Testis (tissue), 2 donors: Measurements from ENCODE around the gene CRPPA.

Experiments used
- POLR2A ChIP-seq: fragments of 450-650 bp; IDR thresholded peaks from one replicate; pipeline ENCODE4 v1.6.1; 2017; ENCODE audit warnings: antibody characterized with exemption, mild to moderate bottlenecking, moderate library complexity
- TF ChIP-seq, protein P1 (sequence below), 3 experiments: fragments of 450-650 bp in 2 of 3; fragments of 200-600 bp in 1 of 3; sonication (generic) in 1 of 3; IDR thresholded peaks; one replicate each; pipeline ENCODE4 v1.5.1; 2016 to 2019; ENCODE audit warnings: antibody characterized with exemption in 3 of 3, mild to moderate bottlenecking in 2 of 3, moderate library complexity in 1 of 3

DNA sequence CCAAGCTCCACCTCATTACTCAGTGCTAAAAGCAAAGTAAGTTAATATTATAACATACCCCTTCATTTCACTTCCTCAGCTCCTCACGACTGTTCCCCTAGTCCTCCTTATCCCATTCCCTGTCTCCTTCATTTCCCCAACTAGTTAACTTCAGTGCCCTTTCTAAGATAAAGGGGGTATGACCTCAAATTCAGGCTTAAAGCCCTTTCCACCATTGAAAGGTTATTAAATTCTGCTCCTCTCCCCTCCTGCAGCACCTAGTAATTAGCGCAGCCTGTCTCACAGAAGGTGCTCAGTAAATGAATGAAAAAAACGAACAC is 1.0 kb downstream of the CRPPA start:
- TF ChIP-seq POLR2A, result no peak
- TF ChIP-seq, protein P1, sequence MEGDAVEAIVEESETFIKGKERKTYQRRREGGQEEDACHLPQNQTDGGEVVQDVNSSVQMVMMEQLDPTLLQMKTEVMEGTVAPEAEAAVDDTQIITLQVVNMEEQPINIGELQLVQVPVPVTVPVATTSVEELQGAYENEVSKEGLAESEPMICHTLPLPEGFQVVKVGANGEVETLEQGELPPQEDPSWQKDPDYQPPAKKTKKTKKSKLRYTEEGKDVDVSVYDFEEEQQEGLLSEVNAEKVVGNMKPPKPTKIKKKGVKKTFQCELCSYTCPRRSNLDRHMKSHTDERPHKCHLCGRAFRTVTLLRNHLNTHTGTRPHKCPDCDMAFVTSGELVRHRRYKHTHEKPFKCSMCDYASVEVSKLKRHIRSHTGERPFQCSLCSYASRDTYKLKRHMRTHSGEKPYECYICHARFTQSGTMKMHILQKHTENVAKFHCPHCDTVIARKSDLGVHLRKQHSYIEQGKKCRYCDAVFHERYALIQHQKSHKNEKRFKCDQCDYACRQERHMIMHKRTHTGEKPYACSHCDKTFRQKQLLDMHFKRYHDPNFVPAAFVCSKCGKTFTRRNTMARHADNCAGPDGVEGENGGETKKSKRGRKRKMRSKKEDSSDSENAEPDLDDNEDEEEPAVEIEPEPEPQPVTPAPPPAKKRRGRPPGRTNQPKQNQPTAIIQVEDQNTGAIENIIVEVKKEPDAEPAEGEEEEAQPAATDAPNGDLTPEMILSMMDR (IDR thresholded peaks at IDR 0.05), result no peak
